ENCODE data around the gene MREG. TPM values are rescaled to one million over a fixed set of nuclear protein-coding genes. Genes with fewer than 3 reads are reported as not detected.

The MREG gene
- total and polyA plus RNA-seq, 9 of the 15 experiments (the other 6 are each of a cell fraction or from before 2014, with no cell fraction given) = 0.77 to 3.8 (median 2.3) TPM

DNA sequence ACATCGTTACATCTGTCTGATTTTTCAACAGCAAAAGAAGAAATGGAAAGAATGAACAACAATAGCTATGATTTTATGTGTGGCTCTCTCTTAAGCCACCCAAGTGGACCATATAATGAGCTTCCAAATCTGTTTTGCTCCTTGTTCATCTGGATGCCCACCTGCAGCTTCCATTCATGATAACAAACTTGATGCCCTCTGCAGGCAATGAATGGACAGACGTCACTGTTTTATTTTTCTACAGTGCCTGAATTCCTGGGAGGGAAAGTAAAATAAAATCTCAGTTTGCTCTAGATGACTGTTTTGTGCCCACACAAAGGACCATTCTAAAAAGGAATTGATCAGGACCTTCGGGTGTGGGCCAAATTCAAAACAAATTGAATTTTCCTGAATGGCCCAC, 5.0 kb downstream of the MREG start:
- DNase-seq (ENCODE audit: extremely low read depth in 1 of 4, low spot score in 3 of 4) (no peak), FAIRE-seq (no peak), ATAC-seq (no peak)
- H4K20me1 ChIP-seq (replicated peaks; ENCODE audit: control insufficient read depth, insufficient read depth, low read length) = no peaks in the 10 kb centered on the region
- in situ Hi-C loops (cut with MboI) = no loop called here
- WGBS (ENCODE audit: insufficient coverage, low coverage, missing lambda C conversion rate) = 57% methylated on average over 3 of the region's 3 CpGs
- H3K9me1 ChIP-seq (ENCODE audit: control insufficient read depth, insufficient read depth, low read length) = no peaks in the 10 kb centered on the region
- POLR2A ChIA-PET = interaction anchor here (0.7 kb wide), 1 partner anchor 22 kb away, joined by 3 read pairs; no protein-coding TSS in a partner anchor
- H3K27ac ChIP-seq (ENCODE audit: extremely low read depth, low read depth, low read length) = no peak overlapping the region
- no peaks in the 10 kb centered on the region for H3K27me3 ChIP-seq (ENCODE audit: control insufficient read depth in 2 of 2, insufficient read depth in 2 of 2, low read length in 2 of 2)
- H3K36me3 ChIP-seq (ENCODE audit: control insufficient read depth, insufficient read depth, low read length) = no peaks in the 10 kb centered on the region
- BruUV-seq (replicated peaks) = no TSS peak
- TF ChIP-seq RBM22 (IDR thresholded peaks at IDR 0.05; ENCODE audit: low read depth, low read length, poor library complexity, severe bottlenecking) (no peak), ZFP36 (IDR thresholded peaks at IDR 0.05; ENCODE audit: low read depth, low read length, partially characterized antibody) (no peak), POLR2G (IDR thresholded peaks at IDR 0.05; ENCODE audit: low read depth, low read length) (no peak), GATAD2B (IDR thresholded peaks at IDR 0.05; ENCODE audit: borderline replicate concordance) (no peak), SIN3A (IDR thresholded peaks at IDR 0.05; ENCODE audit: borderline replicate concordance in 2 of 2, control insufficient read depth in 1 of 2, low read depth in 2 of 2, low read length in 2 of 2) (no peak), ZNF133 (CRISPR knock-in tag; IDR thresholded peaks at IDR 0.05) (no peak), MAFF (IDR thresholded peaks at IDR 0.05; ENCODE audit: low read length) (no peak), ZNF3 (CRISPR knock-in tag; IDR thresholded peaks at IDR 0.05) (no peak)
- intact Hi-C loops (cut with micrococcal nuclease) = no loop called here
- no peak overlapping the region for H3K4me3 ChIP-seq
- no peak overlapping the region for H3K9ac ChIP-seq (ENCODE audit: insufficient read depth in 1 of 2, low read depth in 2 of 2, low read length in 2 of 2)
- CTCF ChIA-PET (ENCODE audit: low intra/inter-chr PET ratio) = no interaction called here
- no peaks in the 10 kb centered on the region for H3K9me3 ChIP-seq (replicated peaks; ENCODE audit: control insufficient read depth, insufficient read depth, low read depth, low read length)
- no peaks in the 10 kb centered on the region; the same call in 1 of the 3 replicates for H3K79me2 ChIP-seq (ENCODE audit: control insufficient read depth, insufficient read depth, low read length)
- no peak overlapping the region for H2AFZ ChIP-seq (ENCODE audit: low read depth, low read length)
- H3K4me2 ChIP-seq (ENCODE audit: insufficient read depth, low read length) = no peak overlapping the region
- peaks cover 22 to 33% of the 10 kb centered on the region in 2 experiments for H3K4me1 ChIP-seq (replicated peaks in 1 of 2; ENCODE audit: control insufficient read depth in 2 of 2, insufficient read depth in 2 of 2, low read length in 2 of 2)

All from K562 (cell line).